ENCODE data around the gene TOE1.

The TOE1 gene

GRCh38 chr1:45326627-45327623 is 13.0 kb upstream of the TOE1 start, which contains the start of gene HPDL:
Gene HPDL (plus strand): TSS chr1:45326895. CDS start chr1:45327149, 254 bp downstream.
- DNase-seq, result peak; percentile 8 to 63 (median 38)

- DNase-seq, result no peak
Observed at GRCh38 chr1:45327644-45328515, 12.1 kb upstream of the TOE1 start.

GRCh38 chr1:45328680-45329079 is 11.3 kb upstream of the TOE1 start:
- DNase-seq, result no peak

- DNase-seq, result no peak
Observed at GRCh38 chr1:45329445-45329844, 10.5 kb upstream of the TOE1 start.

GRCh38 chr1:45331436-45332345 is 8.3 kb upstream of the TOE1 start:
- no peak for DNase-seq

- no peak for DNase-seq
Observed at GRCh38 chr1:45332346-45332720, 7.6 kb upstream of the TOE1 start.

- peak; percentile 58 to 79 (median 74) for DNase-seq
Observed at GRCh38 chr1:45334308-45335245, 5.4 kb upstream of the TOE1 start.

- DNase-seq, result no peak
Observed at GRCh38 chr1:45335855-45336324, 4.1 kb upstream of the TOE1 start.

- DNase-seq, result no peak
Observed at GRCh38 chr1:45337630-45338325, 2.2 kb upstream of the TOE1 start.

- DNase-seq, result peak in 3 of 4 experiments; percentile 17 to 20 (median 19)
Observed at GRCh38 chr1:45340816-45341466, 971 bp downstream of the TOE1 start.

- no peak for DNase-seq
Observed at GRCh38 chr1:45344499-45344898, 4.5 kb downstream of the TOE1 start.

- no peak for DNase-seq
Observed at GRCh38 chr1:45345014-45345413, 5.0 kb downstream of the TOE1 start.

- no peak for DNase-seq
Observed at GRCh38 chr1:45346473-45346872, 6.5 kb downstream of the TOE1 start.

- no peak for DNase-seq
Observed at GRCh38 chr1:45348020-45348419, 8.1 kb downstream of the TOE1 start.

- DNase-seq, result no peak
Observed at GRCh38 chr1:45348609-45348965, 8.6 kb downstream of the TOE1 start.

GRCh38 chr1:45348966-45349677 is 9.2 kb downstream of the TOE1 start:
- no peak for DNase-seq

GRCh38 chr1:45351508-45351907 is 11.5 kb downstream of the TOE1 start:
- no peak for DNase-seq

GRCh38 chr1:45353685-45354084 is 13.7 kb downstream of the TOE1 start:
- peak; percentile 37 to 65 (median 59) for DNase-seq

GRCh38 chr1:45354838-45355237 is 14.9 kb downstream of the TOE1 start:
- DNase-seq, result no peak

Data from suppressor macrophage (primary cell).